SK-N-MC (cell line): ENCODE results near the gene KANSL1.

Experiments used
- EZH2 ChIP-seq: fragments of 200-600 bp; sonication (generic); IDR thresholded peaks from one replicate; pipeline ENCODE4 v1.6.1; 2017; ENCODE audit warnings: antibody characterized with exemption
- POLR2AphosphoS5 ChIP-seq: IDR thresholded peaks from 2 replicates; pipeline ENCODE4 v1.6.1; 2012; ENCODE audit warnings: mild to moderate bottlenecking, low read depth, low read length, borderline replicate concordance

DNA sequence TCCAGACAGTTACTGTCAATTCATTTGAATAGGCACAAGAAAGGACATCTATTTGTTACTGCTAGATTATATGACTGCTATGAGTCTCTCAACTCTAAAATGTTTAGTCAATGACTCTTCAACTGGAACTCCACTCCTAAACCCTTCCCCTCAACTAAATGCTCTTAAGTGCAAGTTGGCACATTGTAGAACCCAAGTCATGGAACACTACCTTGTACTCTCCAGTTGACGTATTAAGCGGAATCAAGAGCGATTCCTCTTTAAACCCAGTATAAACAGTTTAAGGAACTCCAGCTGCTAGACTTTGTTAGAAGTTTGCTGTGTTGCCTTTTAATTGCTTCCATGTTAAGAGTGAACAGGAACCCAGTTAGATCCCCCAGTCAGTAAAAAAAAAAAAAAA, 149.6 kb downstream of the KANSL1 start:
- TF ChIP-seq POLR2AphosphoS5 (no peak), EZH2 (no peak)
